Fibroblast of villous mesenchyme (primary cell): ENCODE measurements around the gene MALAT1. TPM values are rescaled to one million over a fixed set of nuclear protein-coding genes. Genes with fewer than 3 reads are reported as not detected.

Experiments
- DNase-seq: peaks from one replicate; pipeline ENCODE4 v3.0.0-alpha.2; 2010; ENCODE audit warnings: low read depth
- H3K4me3 ChIP-seq: 2 replicates; pipeline ENCODE4 v1.5.1; 2011; ENCODE audit warnings: low read depth, mild to moderate bottlenecking, low read length
- CTCF ChIP-seq: IDR thresholded peaks from 2 replicates; pipeline ENCODE4 v1.5.1; 2012; ENCODE audit warnings: low read depth, mild to moderate bottlenecking, low read length; ENCODE audit not compliant: insufficient read depth
- total RNA-seq: library from RNA; depleted of rRNA; stranded (reverse); fragments of >200 nt; gene quantifications from 2 replicates; pipeline ENCODE4 v1.2.3, GENCODE V29; 2012

Gene MALAT1
- total RNA-seq, 1 donor = 16,563 TPM

GRCh38 chr11:65501472-65502273 is 2.8 kb downstream of the MALAT1 start:
- no peak for TF ChIP-seq CTCF
- DNase-seq = peak; percentile 63
- peak overlapping the region; percentile 96 for H3K4me3 ChIP-seq

- DNase-seq = no peak
- H3K4me3 ChIP-seq = peak overlapping the region; percentile 96
- TF ChIP-seq CTCF = no peak
These were observed 3.4 kb downstream of the MALAT1 start for GRCh38 chr11:65502274-65502554.

DNA sequence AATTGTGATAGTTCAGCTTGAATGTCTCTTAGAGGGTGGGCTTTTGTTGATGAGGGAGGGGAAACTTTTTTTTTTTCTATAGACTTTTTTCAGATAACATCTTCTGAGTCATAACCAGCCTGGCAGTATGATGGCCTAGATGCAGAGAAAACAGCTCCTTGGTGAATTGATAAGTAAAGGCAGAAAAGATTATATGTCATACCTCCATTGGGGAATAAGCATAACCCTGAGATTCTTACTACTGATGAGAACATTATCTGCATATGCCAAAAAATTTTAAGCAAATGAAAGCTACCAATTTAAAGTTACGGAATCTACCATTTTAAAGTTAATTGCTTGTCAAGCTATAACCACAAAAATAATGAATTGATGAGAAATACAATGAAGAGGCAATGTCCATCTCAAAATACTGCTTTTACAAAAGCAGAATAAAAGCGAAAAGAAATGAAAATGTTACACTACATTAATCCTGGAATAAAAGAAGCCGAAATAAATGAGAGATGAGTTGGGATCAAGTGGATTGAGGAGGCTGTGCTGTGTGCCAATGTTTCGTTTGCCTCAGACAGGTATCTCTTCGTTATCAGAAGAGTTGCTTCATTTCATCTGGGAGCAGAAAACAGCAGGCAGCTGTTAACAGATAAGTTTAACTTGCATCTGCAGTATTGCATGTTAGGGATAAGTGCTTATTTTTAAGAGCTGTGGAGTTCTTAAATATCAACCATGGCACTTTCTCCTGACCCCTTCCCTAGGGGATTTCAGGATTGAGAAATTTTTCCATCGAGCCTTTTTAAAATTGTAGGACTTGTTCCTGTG is 3.9 kb downstream of the MALAT1 start:
- H3K4me3 ChIP-seq = peak overlapping the region; percentile 96
- TF ChIP-seq CTCF = no peak
- peak; percentile 79 for DNase-seq

GRCh38 chr11:65503368-65503948 is 4.6 kb downstream of the MALAT1 start:
- TF ChIP-seq CTCF = no peak
- peak; percentile 55 for DNase-seq
- peak overlapping the region; percentile 96 for H3K4me3 ChIP-seq

DNA sequence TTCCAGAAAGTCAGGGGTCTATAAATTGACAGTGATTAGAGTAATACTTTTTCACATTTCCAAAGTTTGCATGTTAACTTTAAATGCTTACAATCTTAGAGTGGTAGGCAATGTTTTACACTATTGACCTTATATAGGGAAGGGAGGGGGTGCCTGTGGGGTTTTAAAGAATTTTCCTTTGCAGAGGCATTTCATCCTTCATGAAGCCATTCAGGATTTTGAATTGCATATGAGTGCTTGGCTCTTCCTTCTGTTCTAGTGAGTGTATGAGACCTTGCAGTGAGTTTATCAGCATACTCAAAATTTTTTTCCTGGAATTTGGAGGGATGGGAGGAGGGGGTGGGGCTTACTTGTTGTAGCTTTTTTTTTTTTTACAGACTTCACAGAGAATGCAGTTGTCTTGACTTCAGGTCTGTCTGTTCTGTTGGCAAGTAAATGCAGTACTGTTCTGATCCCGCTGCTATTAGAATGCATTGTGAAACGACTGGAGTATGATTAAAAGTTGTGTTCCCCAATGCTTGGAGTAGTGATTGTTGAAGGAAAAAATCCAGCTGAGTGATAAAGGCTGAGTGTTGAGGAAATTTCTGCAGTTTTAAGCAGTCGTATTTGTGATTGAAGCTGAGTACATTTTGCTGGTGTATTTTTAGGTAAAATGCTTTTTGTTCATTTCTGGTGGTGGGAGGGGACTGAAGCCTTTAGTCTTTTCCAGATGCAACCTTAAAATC is 5.3 kb downstream of the MALAT1 start:
- peak overlapping the region; percentile 96 for H3K4me3 ChIP-seq
- DNase-seq = peak; percentile 78
- TF ChIP-seq CTCF = no peak

GRCh38 chr11:65504674-65505465 is 6.0 kb downstream of the MALAT1 start:
- peak; percentile 64 for DNase-seq
- TF ChIP-seq CTCF = no peak
- peak overlapping the region; percentile 96 for H3K4me3 ChIP-seq
